ENCODE results near the gene FBXO3.

The FBXO3 gene

DNA sequence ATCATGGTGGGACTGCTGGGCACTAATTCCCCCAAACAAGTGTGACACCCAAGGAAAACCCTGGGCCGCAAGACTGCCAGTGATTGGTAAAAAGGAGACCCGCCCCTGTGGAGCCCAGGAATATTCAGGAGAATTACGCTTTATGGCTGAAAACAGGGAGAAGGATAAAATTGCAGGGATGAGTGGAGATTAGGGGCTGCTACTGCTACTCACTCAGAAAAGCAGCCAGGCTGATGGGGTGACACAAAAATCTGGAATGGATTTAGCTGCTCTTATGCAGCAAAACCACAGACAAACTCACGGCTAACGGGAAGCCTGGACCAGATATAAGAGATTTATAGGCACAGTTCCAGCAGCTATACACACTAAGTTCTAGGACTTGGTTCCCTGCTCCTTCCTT is 4.4 kb upstream of the FBXO3 start:
- H3K4me3 ChIP-seq: no peak overlapping the region
- TF ChIP-seq, protein P1, sequence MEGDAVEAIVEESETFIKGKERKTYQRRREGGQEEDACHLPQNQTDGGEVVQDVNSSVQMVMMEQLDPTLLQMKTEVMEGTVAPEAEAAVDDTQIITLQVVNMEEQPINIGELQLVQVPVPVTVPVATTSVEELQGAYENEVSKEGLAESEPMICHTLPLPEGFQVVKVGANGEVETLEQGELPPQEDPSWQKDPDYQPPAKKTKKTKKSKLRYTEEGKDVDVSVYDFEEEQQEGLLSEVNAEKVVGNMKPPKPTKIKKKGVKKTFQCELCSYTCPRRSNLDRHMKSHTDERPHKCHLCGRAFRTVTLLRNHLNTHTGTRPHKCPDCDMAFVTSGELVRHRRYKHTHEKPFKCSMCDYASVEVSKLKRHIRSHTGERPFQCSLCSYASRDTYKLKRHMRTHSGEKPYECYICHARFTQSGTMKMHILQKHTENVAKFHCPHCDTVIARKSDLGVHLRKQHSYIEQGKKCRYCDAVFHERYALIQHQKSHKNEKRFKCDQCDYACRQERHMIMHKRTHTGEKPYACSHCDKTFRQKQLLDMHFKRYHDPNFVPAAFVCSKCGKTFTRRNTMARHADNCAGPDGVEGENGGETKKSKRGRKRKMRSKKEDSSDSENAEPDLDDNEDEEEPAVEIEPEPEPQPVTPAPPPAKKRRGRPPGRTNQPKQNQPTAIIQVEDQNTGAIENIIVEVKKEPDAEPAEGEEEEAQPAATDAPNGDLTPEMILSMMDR (IDR thresholded peaks at IDR 0.05): no peak
- DNase-seq (ENCODE audit: low spot score): no peak
- H3K27ac ChIP-seq: no peak overlapping the region

DNA sequence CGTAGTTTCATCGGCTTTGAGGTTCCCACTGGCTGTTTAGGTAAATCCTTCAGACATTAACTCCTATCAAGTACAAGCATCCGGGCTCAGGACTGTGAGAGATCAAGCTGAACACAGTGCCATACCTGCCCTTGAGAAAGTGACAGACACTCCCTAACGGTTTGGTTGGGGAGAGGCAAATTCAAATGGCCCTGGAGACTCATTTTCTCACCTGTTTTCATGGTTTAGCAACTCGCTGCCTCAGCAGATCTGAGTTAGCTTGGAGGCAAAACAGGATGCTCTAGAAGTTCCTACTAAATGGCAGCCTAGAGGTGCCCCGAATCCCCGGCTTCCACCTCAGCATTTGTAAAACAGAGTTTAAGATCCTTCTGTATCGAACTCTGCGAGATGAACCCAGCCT is 3.6 kb upstream of the FBXO3 start:
- TF ChIP-seq, protein P1 (IDR thresholded peaks at IDR 0.05): no peak
- Histone ChIP-seq H3K27ac (no peak overlapping the region), H3K4me3 (no peak overlapping the region)
- no peak for DNase-seq (ENCODE audit: low spot score)

DNA sequence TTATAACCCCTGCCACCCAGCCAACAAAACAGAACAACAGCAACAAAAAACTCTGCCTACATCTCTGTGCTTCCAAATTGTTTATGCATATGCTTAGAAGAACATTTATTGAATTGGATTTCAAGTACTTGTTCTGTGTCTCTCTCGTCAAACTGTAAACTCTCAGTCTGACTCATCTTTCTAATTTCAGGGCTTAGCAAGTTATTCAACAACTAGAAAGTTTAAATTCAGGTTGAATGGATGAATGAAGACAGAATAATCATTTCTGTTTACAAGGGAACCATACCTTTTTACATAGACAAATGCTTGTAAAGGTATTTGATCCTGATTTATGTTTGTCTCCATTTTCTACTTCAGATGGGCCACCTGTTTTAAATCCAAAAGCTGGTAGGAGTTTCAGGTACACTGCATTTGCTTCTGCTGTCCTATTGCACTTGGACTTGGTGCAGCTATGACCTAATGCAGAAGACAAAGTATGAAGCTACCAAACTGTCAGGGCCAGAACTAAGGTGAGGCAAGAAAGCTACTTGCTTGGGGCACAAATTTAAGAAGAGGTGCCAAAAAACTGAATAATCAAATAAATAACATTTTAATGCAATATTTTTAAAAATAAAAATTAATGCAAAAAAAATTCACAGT is 1.6 kb upstream of the FBXO3 start:
- no peak for DNase-seq (ENCODE audit: low spot score)
- no peak overlapping the region for H3K27ac ChIP-seq
- no peak overlapping the region for H3K4me3 ChIP-seq
- TF ChIP-seq, protein P1 (IDR thresholded peaks at IDR 0.05): no peak

DNA sequence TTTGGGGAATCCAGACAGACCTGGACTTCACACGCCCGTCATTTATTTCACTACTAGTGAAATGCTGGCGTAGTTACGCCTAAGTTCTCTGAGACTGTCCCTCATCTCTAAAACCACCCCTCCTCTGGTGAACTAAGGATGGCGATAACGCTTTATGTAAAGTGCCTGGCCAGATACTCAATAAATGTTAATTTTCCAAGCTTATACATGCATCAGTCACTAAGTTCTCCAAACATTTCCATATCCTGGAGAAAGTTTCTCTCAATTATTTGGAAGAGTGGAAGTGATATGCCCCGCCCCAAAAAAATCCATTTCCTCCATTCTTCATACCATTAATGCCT is 1.1 kb upstream of the FBXO3 start:
- H3K27ac ChIP-seq: peak overlapping the region in 1 of 2 donors; percentile 84

DNA sequence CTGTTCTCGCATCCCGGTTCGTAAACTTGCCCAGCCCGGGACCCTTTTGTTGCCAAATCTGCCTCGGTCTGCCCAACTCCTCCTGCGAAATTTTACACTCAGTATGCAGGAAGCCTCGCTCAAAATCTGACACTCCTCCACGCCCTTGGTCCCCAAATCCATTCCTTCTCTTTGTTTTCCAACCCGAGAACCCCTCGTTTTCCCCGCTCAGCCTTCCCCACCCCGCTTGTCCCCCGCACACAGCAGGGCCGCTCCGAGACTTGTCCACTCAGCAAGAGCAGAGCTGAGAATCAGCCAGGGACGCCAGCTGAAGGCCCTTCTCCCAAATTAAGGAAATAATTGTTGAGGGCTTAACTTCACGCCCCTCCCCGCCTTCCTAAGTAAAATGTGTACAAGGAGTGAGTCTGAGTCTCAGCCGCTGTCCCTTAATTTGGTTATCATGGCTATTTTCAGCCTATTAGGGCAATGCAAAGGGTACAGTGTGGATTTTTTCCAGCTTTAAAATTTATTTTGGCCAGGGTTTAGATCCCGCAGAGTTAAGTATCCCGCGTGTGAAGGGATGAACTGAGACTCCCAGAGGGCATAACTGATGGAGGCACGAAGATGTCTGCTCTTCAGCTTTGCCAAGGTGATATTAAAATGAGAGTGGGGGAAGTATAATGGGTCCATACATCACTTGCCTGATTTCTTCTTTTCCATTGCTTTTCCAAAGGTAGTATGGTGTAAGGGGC is 581 bp upstream of the FBXO3 start:
- Histone ChIP-seq H3K27ac (peak overlapping the region; percentile 78 to 84), H3K4me3 (peak overlapping the region; percentile 90)
- DNase-seq (ENCODE audit: low spot score): no peak
- TF ChIP-seq, protein P1 (IDR thresholded peaks at IDR 0.05): no peak

More for the DNA sequence above, 1.1 kb upstream of the FBXO3 start:
- TF ChIP-seq, protein P1 (IDR thresholded peaks at IDR 0.05): no peak
- no peak for DNase-seq (ENCODE audit: low spot score)
- no peak overlapping the region for H3K4me3 ChIP-seq

DNA sequence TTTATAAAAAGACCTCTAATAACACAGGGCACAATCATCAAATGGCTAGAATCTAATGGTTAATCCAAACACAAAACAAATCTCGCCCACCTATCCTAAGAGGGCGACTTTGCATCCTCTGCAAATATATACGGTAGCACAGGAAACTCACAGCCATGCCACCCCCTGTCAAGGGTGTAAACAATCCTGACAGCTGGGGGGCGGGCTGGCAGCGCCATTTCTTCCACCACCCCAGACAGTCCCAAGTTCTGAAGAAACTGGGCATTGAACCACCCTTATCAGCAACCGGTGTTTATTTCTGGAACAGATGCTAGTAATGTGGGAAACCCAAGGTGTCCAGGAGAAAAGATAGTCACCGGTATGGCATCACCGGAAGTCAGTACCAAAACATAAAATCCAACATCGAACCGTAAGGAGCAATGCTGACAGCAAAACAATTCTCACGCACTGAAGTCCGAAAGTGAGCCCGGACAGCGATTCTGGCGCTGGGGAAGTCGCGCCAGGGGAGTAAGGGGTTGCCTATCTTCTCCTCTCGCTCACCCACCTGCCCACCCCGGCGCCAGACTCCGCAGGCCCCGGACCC is 825 bp downstream of the FBXO3 start:
- peak overlapping the region; percentile 90 for H3K4me3 ChIP-seq
- TF ChIP-seq, protein P1 (IDR thresholded peaks at IDR 0.05): no peak
- peak overlapping the region; percentile 78 to 84 for H3K27ac ChIP-seq
- no peak for DNase-seq (ENCODE audit: low spot score)
